NCI-H526 treated with DMSO at 0.1 percent for 48 hours (cell line): ENCODE results near the gene BEX5.
"Not testable (repeated sequence)": the region's sequence is repeated elsewhere in the genome, so short reads cannot be mapped to it uniquely, and the experiment has no call there.

Experiments used
- DNase-seq: peaks from one replicate; lab custom pipeline; 2025; lab: John Stamatoyannopoulos, UW

BEX5 gene

GRCh38 chrX:102155806-102156179 lies at the start of gene BEX5:
Gene BEX5, minus strand, starts transcription at chrX:102155977. Its CDS starts 1,712 bp downstream, at chrX:102154265.
- DNase-seq = peak; percentile 57

- no peak for DNase-seq
These were observed 30.4 kb upstream of the BEX5 start for GRCh38 chrX:102185967-102186720.

- peak; percentile 23 for DNase-seq
These were observed 624 bp downstream of the BEX5 start for GRCh38 chrX:102154900-102155805.

- peak; percentile 12 for DNase-seq
These were observed 1.4 kb downstream of the BEX5 start for GRCh38 chrX:102154218-102154860.

GRCh38 chrX:102142274-102142673 lies 13.5 kb downstream of the BEX5 start, which contains the start of gene TCEAL6:
Gene TCEAL6, minus strand, starts transcription at chrX:102142481.
- not testable (repeated sequence) for DNase-seq

- DNase-seq = not testable (repeated sequence)
These were observed 14.1 kb downstream of the BEX5 start for GRCh38 chrX:102141631-102142030.

- DNase-seq = not testable (repeated sequence)
These were observed 14.9 kb downstream of the BEX5 start for GRCh38 chrX:102140876-102141275.

GRCh38 chrX:102138064-102138463 lies 17.7 kb downstream of the BEX5 start:
- no peak for DNase-seq

- DNase-seq = peak; percentile 4
These were observed 26.3 kb downstream of the BEX5 start for GRCh38 chrX:102129473-102129872.

- no peak for DNase-seq
These were observed 28.9 kb downstream of the BEX5 start for GRCh38 chrX:102126863-102127262.

GRCh38 chrX:102126080-102126818 lies 29.5 kb downstream of the BEX5 start:
- DNase-seq = not testable (repeated sequence)

GRCh38 chrX:102125436-102125835 lies 30.3 kb downstream of the BEX5 start, which contains the start of gene TCEAL2:
Gene TCEAL2, plus strand, starts transcription at chrX:102125679. Its CDS starts 1,152 bp downstream, at chrX:102126831.
- DNase-seq = not testable (repeated sequence)

GRCh38 chrX:102125014-102125413 lies 30.8 kb downstream of the BEX5 start:
- DNase-seq = not testable (repeated sequence)

GRCh38 chrX:102115748-102116147 lies 40.0 kb downstream of the BEX5 start:
- no peak for DNase-seq

- no peak for DNase-seq
These were observed 42.4 kb downstream of the BEX5 start for GRCh38 chrX:102113367-102113766.
